Measurements from ENCODE around the gene LYZL6.
"Not testable (repeated sequence)": the region's sequence is repeated elsewhere in the genome, so short reads cannot be mapped to it uniquely, and the experiment has no call there.

The LYZL6 gene

GRCh38 chr17:35898283-35899070, 45.0 kb downstream of the LYZL6 start:
- H3K23ac ChIP-seq (ENCODE audit: low read length): no peak overlapping the region
- no peaks in the 10 kb centered on the region for H3K79me2 ChIP-seq (ENCODE audit: control insufficient read depth, insufficient read depth, low read length)
- no peaks in the 10 kb centered on the region for H3K27me3 ChIP-seq (ENCODE audit: insufficient read depth, low read length, poor library complexity)
- H3K4me1 ChIP-seq (ENCODE audit: control insufficient read depth, low read depth, low read length): no peaks in the 10 kb centered on the region
- WGBS (ENCODE audit: extremely low coverage, insufficient coverage, low lambda C conversion rate): no CpG with 5 or more reads among the region's 6 CpGs
- H3K18ac ChIP-seq (ENCODE audit: low read length): no peak overlapping the region
- H2BK5ac ChIP-seq (ENCODE audit: low read length): no peak overlapping the region
- H3K36me3 ChIP-seq (ENCODE audit: control insufficient read depth, insufficient read depth, low read length): no peaks in the 10 kb centered on the region
- no peak overlapping the region for H4K5ac ChIP-seq (ENCODE audit: low read length)
- H2AK5ac ChIP-seq (ENCODE audit: low read length): no peak overlapping the region
- H4K8ac ChIP-seq (ENCODE audit: low read depth, low read length): no peak overlapping the region
- no peak overlapping the region for H3K4me3 ChIP-seq (ENCODE audit: low read length)
- no peak overlapping the region for H3K4ac ChIP-seq (ENCODE audit: low read depth, low read length)
- no peak for DNase-seq
- H3K27ac ChIP-seq (ENCODE audit: low read depth, low read length): no peak overlapping the region
- H3K56ac ChIP-seq (ENCODE audit: low read length): no peak overlapping the region
- no peak overlapping the region for H2BK15ac ChIP-seq (replicated peaks; ENCODE audit: low read depth)
- no peak overlapping the region for H2BK120ac ChIP-seq (ENCODE audit: low read depth, low read length)
- H3K4me2 ChIP-seq (ENCODE audit: low read length): no peak overlapping the region
- no peaks in the 10 kb centered on the region for H3K79me1 ChIP-seq (ENCODE audit: low read length)
- H3K9ac ChIP-seq (ENCODE audit: low read length): no peak overlapping the region

- H3K36me3 ChIP-seq (ENCODE audit: control insufficient read depth, insufficient read depth, low read length); H2BK120ac ChIP-seq (ENCODE audit: low read depth, low read length); H3K4ac ChIP-seq (ENCODE audit: low read depth, low read length); H2BK15ac ChIP-seq (replicated peaks; ENCODE audit: low read depth); H2BK5ac ChIP-seq (ENCODE audit: low read length); H2AK5ac ChIP-seq (ENCODE audit: low read length); H3K4me2 ChIP-seq (ENCODE audit: low read length); H3K56ac ChIP-seq (ENCODE audit: low read length); H3K27ac ChIP-seq (ENCODE audit: low read depth, low read length); H3K79me2 ChIP-seq (ENCODE audit: control insufficient read depth, insufficient read depth, low read length); H4K8ac ChIP-seq (ENCODE audit: low read depth, low read length); H3K27me3 ChIP-seq (ENCODE audit: insufficient read depth, low read length, poor library complexity); H3K9ac ChIP-seq (ENCODE audit: low read length); H3K23ac ChIP-seq (ENCODE audit: low read length); DNase-seq; H3K18ac ChIP-seq (ENCODE audit: low read length); H3K4me1 ChIP-seq (ENCODE audit: control insufficient read depth, low read depth, low read length); H4K5ac ChIP-seq (ENCODE audit: low read length); H3K4me3 ChIP-seq (ENCODE audit: low read length); H3K79me1 ChIP-seq (ENCODE audit: low read length): not testable (repeated sequence)
- no CpG with 5 or more reads among the region's 7 CpGs for WGBS (ENCODE audit: extremely low coverage, insufficient coverage, low lambda C conversion rate)
Observed at GRCh38 chr17:35897772-35898171, 45.7 kb downstream of the LYZL6 start.

DNA sequence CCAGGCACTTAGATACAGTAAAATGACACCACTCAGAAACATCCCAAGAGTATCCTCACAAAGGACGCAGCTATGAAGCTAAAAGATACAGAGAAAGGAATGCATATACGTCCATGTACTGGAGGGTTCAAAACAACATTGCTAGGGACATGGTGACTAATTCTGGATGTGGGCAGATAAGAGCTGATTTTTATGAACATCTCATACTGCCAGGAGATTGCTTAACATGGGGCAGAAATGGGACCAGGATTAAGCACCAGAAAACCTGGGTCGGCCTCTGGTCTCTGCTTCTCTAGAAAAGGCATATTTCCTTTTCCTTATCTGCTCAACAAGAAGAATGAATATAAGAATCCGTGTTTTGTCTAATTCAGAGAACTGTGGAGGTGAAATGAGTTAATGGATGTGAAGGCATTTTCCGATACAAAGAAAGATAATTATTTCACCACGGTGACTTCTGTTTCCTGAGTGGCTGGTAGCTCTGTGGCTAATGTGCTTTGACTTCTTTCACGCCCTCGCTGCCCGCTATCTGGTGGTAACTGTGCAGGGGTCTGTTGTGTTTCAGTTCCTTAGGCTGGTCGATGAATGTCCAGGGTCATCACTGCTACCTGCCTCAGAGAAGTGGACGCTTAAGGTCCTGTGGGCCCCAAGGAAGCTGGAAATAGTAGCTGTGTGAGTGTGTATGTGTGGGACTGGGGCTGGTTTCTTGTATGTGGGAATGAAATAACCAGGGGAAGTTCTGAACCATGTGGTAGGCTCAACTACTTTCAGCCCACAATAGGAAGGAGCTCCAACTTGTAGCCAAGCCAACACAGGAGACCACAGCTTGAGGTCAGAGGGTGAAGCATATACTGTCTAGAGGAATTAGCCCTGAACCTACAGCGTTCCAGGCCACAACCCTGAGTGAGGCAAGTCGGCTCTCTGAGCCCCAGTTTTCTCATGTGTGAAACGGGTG, 47.6 kb downstream of the LYZL6 start:
- H2BK15ac ChIP-seq (replicated peaks; ENCODE audit: low read depth): no peak overlapping the region
- H2BK120ac ChIP-seq (ENCODE audit: low read depth, low read length): no peak overlapping the region
- H3K79me1 ChIP-seq (ENCODE audit: low read length): no peaks in the 10 kb centered on the region
- H3K18ac ChIP-seq (ENCODE audit: low read length): no peak overlapping the region
- no peak overlapping the region for H3K4ac ChIP-seq (ENCODE audit: low read depth, low read length)
- H3K9ac ChIP-seq (ENCODE audit: low read length): no peak overlapping the region
- H3K4me3 ChIP-seq (ENCODE audit: low read length): no peak overlapping the region
- H3K56ac ChIP-seq (ENCODE audit: low read length): no peak overlapping the region
- no peak overlapping the region for H2BK5ac ChIP-seq (ENCODE audit: low read length)
- no peaks in the 10 kb centered on the region for H3K79me2 ChIP-seq (ENCODE audit: control insufficient read depth, insufficient read depth, low read length)
- H2AK5ac ChIP-seq (ENCODE audit: low read length): no peak overlapping the region
- no peak overlapping the region for H3K27ac ChIP-seq (ENCODE audit: low read depth, low read length)
- no peak overlapping the region for H4K5ac ChIP-seq (ENCODE audit: low read length)
- no peaks in the 10 kb centered on the region for H3K27me3 ChIP-seq (ENCODE audit: insufficient read depth, low read length, poor library complexity)
- no CpG with 5 or more reads among the region's 14 CpGs for WGBS (ENCODE audit: extremely low coverage, insufficient coverage, low lambda C conversion rate)
- no peak overlapping the region for H4K8ac ChIP-seq (ENCODE audit: low read depth, low read length)
- H3K4me2 ChIP-seq (ENCODE audit: low read length): no peak overlapping the region
- H3K23ac ChIP-seq (ENCODE audit: low read length): no peak overlapping the region
- no peaks in the 10 kb centered on the region for H3K4me1 ChIP-seq (ENCODE audit: control insufficient read depth, low read depth, low read length)
- no peaks in the 10 kb centered on the region for H3K36me3 ChIP-seq (ENCODE audit: control insufficient read depth, insufficient read depth, low read length)
- no peak for DNase-seq

GRCh38 chr17:35894206-35894605, 49.3 kb downstream of the LYZL6 start:
- Histone ChIP-seq H2BK15ac (replicated peaks; ENCODE audit: low read depth) (no peak overlapping the region), H3K79me1 (ENCODE audit: low read length) (no peaks in the 10 kb centered on the region), H3K4me2 (ENCODE audit: low read length) (no peak overlapping the region), H2BK5ac (ENCODE audit: low read length) (no peak overlapping the region), H3K18ac (ENCODE audit: low read length) (no peak overlapping the region), H3K4me3 (ENCODE audit: low read length) (no peak overlapping the region), H3K27me3 (ENCODE audit: insufficient read depth, low read length, poor library complexity) (no peaks in the 10 kb centered on the region), H2BK120ac (ENCODE audit: low read depth, low read length) (no peak overlapping the region), H4K8ac (ENCODE audit: low read depth, low read length) (no peak overlapping the region), H3K36me3 (ENCODE audit: control insufficient read depth, insufficient read depth, low read length) (no peaks in the 10 kb centered on the region), H3K9ac (ENCODE audit: low read length) (no peak overlapping the region), H3K56ac (ENCODE audit: low read length) (no peak overlapping the region), H3K27ac (ENCODE audit: low read depth, low read length) (no peak overlapping the region), H3K23ac (ENCODE audit: low read length) (no peak overlapping the region), H2AK5ac (ENCODE audit: low read length) (no peak overlapping the region), H4K5ac (ENCODE audit: low read length) (no peak overlapping the region), H3K79me2 (ENCODE audit: control insufficient read depth, insufficient read depth, low read length) (no peaks in the 10 kb centered on the region), H3K4me1 (ENCODE audit: control insufficient read depth, low read depth, low read length) (peaks cover 3% of the 10 kb centered on the region), H3K4ac (ENCODE audit: low read depth, low read length) (no peak overlapping the region)
- no peak for DNase-seq
- no CpG with 5 or more reads among the region's 7 CpGs for WGBS (ENCODE audit: extremely low coverage, insufficient coverage, low lambda C conversion rate)

DNA sequence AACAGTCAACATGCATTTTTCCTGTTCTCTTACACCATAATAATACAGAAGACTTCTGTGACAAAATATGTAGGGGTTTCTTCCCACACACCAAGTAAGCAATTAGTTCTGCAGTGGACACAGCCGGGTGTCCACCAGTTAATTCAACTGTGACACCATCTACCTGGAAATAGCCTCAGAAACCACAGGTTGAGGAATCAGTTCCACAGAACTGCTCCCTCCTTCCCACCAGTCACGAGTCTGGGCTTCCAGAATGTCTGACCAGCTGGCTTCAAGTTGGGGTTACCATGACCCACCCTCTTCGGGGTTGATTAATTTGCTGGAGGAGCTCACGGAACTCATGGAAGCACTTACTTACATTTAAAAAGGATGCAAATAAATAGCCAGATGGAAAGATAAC, 49.8 kb downstream of the LYZL6 start:
- no peak overlapping the region for H3K4ac ChIP-seq (ENCODE audit: low read depth, low read length)
- no CpG with 5 or more reads among the region's 4 CpGs for WGBS (ENCODE audit: extremely low coverage, insufficient coverage, low lambda C conversion rate)

More for the DNA sequence above, 49.8 kb downstream of the LYZL6 start:
- H3K9ac ChIP-seq (ENCODE audit: low read length): no peak overlapping the region
- H3K27ac ChIP-seq (ENCODE audit: low read depth, low read length): no peak overlapping the region
- H2BK120ac ChIP-seq (ENCODE audit: low read depth, low read length): no peak overlapping the region
- no peak overlapping the region for H3K4me3 ChIP-seq (ENCODE audit: low read length)
- H3K4me2 ChIP-seq (ENCODE audit: low read length): no peak overlapping the region
- H4K5ac ChIP-seq (ENCODE audit: low read length): no peak overlapping the region
- H3K23ac ChIP-seq (ENCODE audit: low read length): no peak overlapping the region
- no peak overlapping the region for H4K8ac ChIP-seq (ENCODE audit: low read depth, low read length)
- no peaks in the 10 kb centered on the region for H3K79me2 ChIP-seq (ENCODE audit: control insufficient read depth, insufficient read depth, low read length)
- DNase-seq: no peak
- no peaks in the 10 kb centered on the region for H3K27me3 ChIP-seq (ENCODE audit: insufficient read depth, low read length, poor library complexity)
- H3K36me3 ChIP-seq (ENCODE audit: control insufficient read depth, insufficient read depth, low read length): no peaks in the 10 kb centered on the region
- peaks cover 3% of the 10 kb centered on the region for H3K4me1 ChIP-seq (ENCODE audit: control insufficient read depth, low read depth, low read length)
- H3K56ac ChIP-seq (ENCODE audit: low read length): no peak overlapping the region
- H2AK5ac ChIP-seq (ENCODE audit: low read length): no peak overlapping the region
- H2BK15ac ChIP-seq (replicated peaks; ENCODE audit: low read depth): no peak overlapping the region
- no peaks in the 10 kb centered on the region for H3K79me1 ChIP-seq (ENCODE audit: low read length)
- H2BK5ac ChIP-seq (ENCODE audit: low read length): no peak overlapping the region
- no peak overlapping the region for H3K18ac ChIP-seq (ENCODE audit: low read length)

Measured in mesendoderm (in vitro differentiated cells).